Endothelial cell of umbilical vein (primary cell): Measurements from ENCODE around the gene OCA2.

Experiments
- EZH2 ChIP-seq: IDR thresholded peaks from 2 replicates; pipeline ENCODE4 v1.6.1; 2012; ENCODE audit warnings: borderline replicate concordance, low read depth, mild to moderate bottlenecking, moderate library complexity, low read length, inconsistent platforms; ENCODE audit not compliant: severe bottlenecking
- JUN ChIP-seq: IDR thresholded peaks from 2 replicates; pipeline ENCODE4 v1.6.1; 2011; ENCODE audit warnings: borderline replicate concordance, low read depth; ENCODE audit not compliant: insufficient read length, insufficient read depth
- MYC ChIP-seq: IDR thresholded peaks from one replicate; pipeline ENCODE4 v1.6.1; 2011; ENCODE audit warnings: mild to moderate bottlenecking, low read depth, low read length
- POLR2A ChIP-seq: IDR thresholded peaks from 2 replicates; pipeline ENCODE4 v1.6.1; 2012; ENCODE audit warnings: low read depth, mild to moderate bottlenecking, control low read depth, low read length
- POLR2AphosphoS5 ChIP-seq: IDR thresholded peaks from 2 replicates; pipeline ENCODE4 v1.6.1; 2012; ENCODE audit warnings: low read depth, mild to moderate bottlenecking, control low read depth, low read length, moderate library complexity; ENCODE audit not compliant: insufficient read depth
- TF ChIP-seq, protein P1 (sequence below), 2 donors: IDR thresholded peaks; 1 replicate in 1 of 2; 2 replicates in 1 of 2; pipeline ENCODE4 v1.5.1; 2011; ENCODE audit warnings: low read length in 2 of 2, mild to moderate bottlenecking in 2 of 2, moderate library complexity in 2 of 2, control low read depth in 1 of 2, inconsistent platforms in 1 of 2, low read depth in 1 of 2; ENCODE audit not compliant: insufficient read depth in 1 of 2; ENCODE audit errors: extremely low read depth in 1 of 2

DNA sequence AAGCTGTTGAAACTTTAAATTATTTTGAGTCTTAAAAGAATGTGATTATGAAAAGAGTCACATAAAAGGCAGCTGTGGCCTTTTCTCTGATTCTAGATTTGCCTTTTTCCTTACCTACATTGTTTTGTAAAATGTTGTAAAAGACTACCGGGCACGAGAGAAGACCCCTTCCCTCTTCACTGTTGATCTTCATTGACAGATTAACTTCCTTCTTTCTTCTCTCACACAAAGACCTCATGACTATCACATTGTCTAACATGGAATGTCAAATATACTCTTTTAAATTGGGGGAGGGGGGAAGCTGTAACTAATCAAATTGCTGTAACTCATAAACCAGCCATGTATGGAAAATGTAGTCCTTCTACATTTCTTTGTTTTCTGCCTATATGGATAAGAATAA, 68.3 kb downstream of the OCA2 start:
- TF ChIP-seq POLR2AphosphoS5 = no peak
- no peak for TF ChIP-seq MYC
- TF ChIP-seq, protein P1, sequence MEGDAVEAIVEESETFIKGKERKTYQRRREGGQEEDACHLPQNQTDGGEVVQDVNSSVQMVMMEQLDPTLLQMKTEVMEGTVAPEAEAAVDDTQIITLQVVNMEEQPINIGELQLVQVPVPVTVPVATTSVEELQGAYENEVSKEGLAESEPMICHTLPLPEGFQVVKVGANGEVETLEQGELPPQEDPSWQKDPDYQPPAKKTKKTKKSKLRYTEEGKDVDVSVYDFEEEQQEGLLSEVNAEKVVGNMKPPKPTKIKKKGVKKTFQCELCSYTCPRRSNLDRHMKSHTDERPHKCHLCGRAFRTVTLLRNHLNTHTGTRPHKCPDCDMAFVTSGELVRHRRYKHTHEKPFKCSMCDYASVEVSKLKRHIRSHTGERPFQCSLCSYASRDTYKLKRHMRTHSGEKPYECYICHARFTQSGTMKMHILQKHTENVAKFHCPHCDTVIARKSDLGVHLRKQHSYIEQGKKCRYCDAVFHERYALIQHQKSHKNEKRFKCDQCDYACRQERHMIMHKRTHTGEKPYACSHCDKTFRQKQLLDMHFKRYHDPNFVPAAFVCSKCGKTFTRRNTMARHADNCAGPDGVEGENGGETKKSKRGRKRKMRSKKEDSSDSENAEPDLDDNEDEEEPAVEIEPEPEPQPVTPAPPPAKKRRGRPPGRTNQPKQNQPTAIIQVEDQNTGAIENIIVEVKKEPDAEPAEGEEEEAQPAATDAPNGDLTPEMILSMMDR (IDR thresholded peaks at IDR 0.05; ENCODE audit: extremely low read depth in 1 of 2, insufficient read depth in 1 of 2, low read depth in 1 of 2, low read length in 2 of 2) = no peak
- TF ChIP-seq JUN = no peak
- no peak for TF ChIP-seq POLR2A
- no peak for TF ChIP-seq EZH2
